ENCODE data around the gene SUMF2.
"Not testable (repeated sequence)": the region's sequence is repeated elsewhere in the genome, so short reads cannot be mapped to it uniquely, and the experiment has no call there.

SUMF2 gene

GRCh38 chr7:56063500-56063881, 595 bp upstream of the SUMF2 start:
- DNase-seq (ENCODE audit: low read depth), result no peak

GRCh38 chr7:56066376-56066775, 2.3 kb downstream of the SUMF2 start:
- DNase-seq (ENCODE audit: low read depth), result not testable (repeated sequence)

- peak; percentile 25 for DNase-seq (ENCODE audit: low read depth)
These were observed 10.3 kb downstream of the SUMF2 start for GRCh38 chr7:56074371-56074791.

- DNase-seq (ENCODE audit: low read depth), result no peak
These were observed 13.6 kb downstream of the SUMF2 start for GRCh38 chr7:56077681-56078080.

- no peak for DNase-seq (ENCODE audit: low read depth)
These were observed 14.1 kb downstream of the SUMF2 start for GRCh38 chr7:56078196-56078595.

GRCh38 chr7:56079450-56080185, 15.5 kb downstream of the SUMF2 start:
- DNase-seq (ENCODE audit: low read depth), result no peak

GRCh38 chr7:56080726-56081435, 16.8 kb downstream of the SUMF2 start:
- not testable (repeated sequence) for DNase-seq (ENCODE audit: low read depth)

GRCh38 chr7:56081626-56082340, 17.7 kb downstream of the SUMF2 start:
- DNase-seq (ENCODE audit: low read depth), result no peak

- no peak for DNase-seq (ENCODE audit: low read depth)
These were observed 19.2 kb downstream of the SUMF2 start for GRCh38 chr7:56083150-56083785.

GRCh38 chr7:56086761-56087160, 22.7 kb downstream of the SUMF2 start:
- DNase-seq (ENCODE audit: low read depth), result no peak

GRCh38 chr7:56087445-56087844, 23.4 kb downstream of the SUMF2 start:
- DNase-seq (ENCODE audit: low read depth), result no peak

GRCh38 chr7:56091591-56091990, 27.5 kb downstream of the SUMF2 start:
- no peak for DNase-seq (ENCODE audit: low read depth)

GRCh38 chr7:56092388-56092787, 28.3 kb downstream of the SUMF2 start:
- not testable (repeated sequence) for DNase-seq (ENCODE audit: low read depth)

- no peak for DNase-seq (ENCODE audit: low read depth)
These were observed 28.9 kb downstream of the SUMF2 start, which contains the start of gene PHKG1 for GRCh38 chr7:56092789-56093531. TSS of gene PHKG1 (minus strand) at chr7:56092952. CDS start at chr7:56088941, 4,011 bp downstream.

GRCh38 chr7:56097700-56098099, 33.6 kb downstream of the SUMF2 start:
- DNase-seq (ENCODE audit: low read depth), result no peak

- not testable (repeated sequence) for DNase-seq (ENCODE audit: low read depth)
These were observed 34.3 kb downstream of the SUMF2 start for GRCh38 chr7:56098187-56099008.

GRCh38 chr7:56099653-56100052, 35.6 kb downstream of the SUMF2 start:
- no peak for DNase-seq (ENCODE audit: low read depth)

GRCh38 chr7:56104138-56104537, 40.1 kb downstream of the SUMF2 start:
- not testable (repeated sequence) for DNase-seq (ENCODE audit: low read depth)

GRCh38 chr7:56105508-56105907, 41.4 kb downstream of the SUMF2 start:
- DNase-seq (ENCODE audit: low read depth), result no peak

Data from stimulated activated CD8-positive, alpha-beta memory T cell treated with anti-CD3 and anti-CD28 coated beads, Interleukin-12 subunit alpha, Interleukin-12 subunit beta, amount 100 ng/mL, for 4 hours (primary cell).